ENCODE data around the gene PADI6. TPM values are rescaled to one million over a fixed set of nuclear protein-coding genes. Genes with fewer than 3 reads are reported as not detected.

Gene PADI6
- total and polyA plus RNA-seq, 2 of the 8 experiments (the other 6 are each of a cell fraction or from before 2014, with no cell fraction given): not detected

DNA sequence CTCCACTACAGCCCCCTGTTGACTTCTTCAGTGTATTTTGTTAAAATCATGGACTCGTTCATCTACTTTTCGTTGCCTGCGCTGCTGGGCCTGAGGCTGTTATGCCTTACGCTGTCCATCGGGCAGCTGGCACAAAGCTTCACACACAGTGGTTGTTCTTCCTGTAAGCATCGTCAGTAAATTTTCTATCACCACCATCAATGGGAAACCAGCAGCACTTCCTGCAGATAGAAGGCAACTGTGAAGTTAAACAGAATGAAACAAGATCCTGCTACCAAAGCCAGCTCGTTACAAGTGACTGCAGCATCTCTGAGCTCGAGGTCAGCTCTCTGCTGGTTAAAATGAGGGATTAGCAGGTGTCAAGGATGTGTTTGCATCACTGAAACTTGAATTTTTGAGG is 21.9 kb upstream of the PADI6 start:
- no peaks in the 10 kb centered on the region for H3K79me1 ChIP-seq (ENCODE audit: low read depth, low read length)
- H2BK120ac ChIP-seq (replicated peaks; ENCODE audit: low read depth, low read length): no peak overlapping the region
- no peak overlapping the region for H3K23ac ChIP-seq (ENCODE audit: insufficient read length)
- no peak overlapping the region for H3K18ac ChIP-seq (ENCODE audit: extremely low read depth, low read length)
- no peaks in the 10 kb centered on the region for H3K79me2 ChIP-seq (ENCODE audit: control insufficient read depth in 1 of 2, insufficient read depth in 2 of 2, low read length in 2 of 2)
- H3K56ac ChIP-seq (replicated peaks; ENCODE audit: insufficient read length, low read depth, low read length): no peak overlapping the region
- no peak overlapping the region for H4K5ac ChIP-seq (ENCODE audit: insufficient read length, low read depth, low read length)
- no peaks in the 10 kb centered on the region for H3K36me3 ChIP-seq (ENCODE audit: control insufficient read depth in 2 of 4, insufficient read depth in 4 of 4, low read length in 3 of 4)
- H3K9me3 ChIP-seq (ENCODE audit: insufficient read depth in 2 of 2, low read depth in 1 of 2, low read length in 1 of 2): no peaks in the 10 kb centered on the region
- no peak for DNase-seq (ENCODE audit: low read depth in 1 of 2, low spot score in 2 of 2)
- no peak overlapping the region for H2AK5ac ChIP-seq (ENCODE audit: low read depth, low read length)
- H3K9ac ChIP-seq (replicated peaks in 1 of 4; ENCODE audit: extremely low read depth in 1 of 4, low read depth in 3 of 4, low read length in 3 of 4): no peak overlapping the region
- WGBS, 2 experiments (ENCODE audit: extremely low coverage in 1 of 2, insufficient coverage in 1 of 2, insufficient read length in 1 of 2, insufficient replicate concordance in 2 of 2, low coverage in 1 of 2, low lambda C conversion rate in 2 of 2, missing lambda C conversion rate in 1 of 2): 90% methylated on average over 8 of the region's 8 CpGs; no CpG with 5 or more reads in 1 of the 2 experiments
- no peaks in the 10 kb centered on the region for H3K27me3 ChIP-seq (replicated peaks in 1 of 4; ENCODE audit: control insufficient read depth in 3 of 4, extremely low read depth in 1 of 4, insufficient read depth in 3 of 4, low read length in 3 of 4)
- H2AFZ ChIP-seq (ENCODE audit: low read length): no peak overlapping the region
- peak overlapping the region; percentile 38 for H4K91ac ChIP-seq (replicated peaks; ENCODE audit: insufficient read length, low read length)
- H3K23me2 ChIP-seq (ENCODE audit: low read depth, low read length): no peaks in the 10 kb centered on the region
- no peak overlapping the region for H3K14ac ChIP-seq (ENCODE audit: insufficient read length)
- no peak overlapping the region for H2BK5ac ChIP-seq (ENCODE audit: low read depth, low read length)
- H2BK12ac ChIP-seq (ENCODE audit: low read depth, low read length): no peak overlapping the region
- no peak overlapping the region for H3K4ac ChIP-seq (replicated peaks; ENCODE audit: insufficient read length, low read depth, low read length)
- ChIA-PET POLR2A (ENCODE audit: partially characterized antibody) (no interaction called here), CTCF (ENCODE audit: partially characterized antibody) (interaction anchor here (0.8 to 2.3 kb wide), 5 partner anchors 14 to 74 kb away, joined by 3 to 13 read pairs (median 4); partner anchors contain the start of gene PADI6)
- no peak for FAIRE-seq
- H3K4me3 ChIP-seq (ENCODE audit: extremely low read depth in 1 of 4, insufficient read depth in 2 of 4, low read depth in 3 of 4, low read length in 4 of 4): no peak overlapping the region
- peaks cover 0 to 2% of the 10 kb centered on the region in 2 experiments for H4K20me1 ChIP-seq (replicated peaks in 1 of 2; ENCODE audit: control insufficient read depth in 1 of 2, insufficient read depth in 2 of 2, low read length in 2 of 2)
- H2BK15ac ChIP-seq (ENCODE audit: low read length): no peak overlapping the region
- H3K4me1 ChIP-seq (replicated peaks in 1 of 4; ENCODE audit: control insufficient read depth in 3 of 4, insufficient read depth in 4 of 4, low read length in 3 of 4): peaks cover 0 to 5% (median 0%) of the 10 kb centered on the region in 4 experiments; a peak in 1 of 7 replicates
- no peak overlapping the region for H3K27ac ChIP-seq (ENCODE audit: low read depth, low read length)
- H4K8ac ChIP-seq (ENCODE audit: extremely low read depth, insufficient read depth, low read length): no peak overlapping the region
- no peak overlapping the region for H2BK20ac ChIP-seq (ENCODE audit: low read length)
- H3K4me2 ChIP-seq (ENCODE audit: insufficient read depth in 1 of 2, low read depth in 2 of 2, low read length in 2 of 2): no peak overlapping the region
- TF ChIP-seq EGR1 (IDR thresholded peaks at IDR 0.05; ENCODE audit: borderline replicate concordance, low read depth, low read length) (no peak), SRF (IDR thresholded peaks at IDR 0.05; ENCODE audit: low read depth, low read length) (no peak), GABPA (IDR thresholded peaks at IDR 0.05; ENCODE audit: borderline replicate concordance, insufficient read depth, low read length) (no peak), KDM5A (IDR thresholded peaks at IDR 0.05; ENCODE audit: low read length) (no peak), YY1 (IDR thresholded peaks at IDR 0.05; ENCODE audit: low read depth, low read length) (no peak), TCF12 (IDR thresholded peaks at IDR 0.05; ENCODE audit: low read depth, low read length) (no peak), SIRT6 (IDR thresholded peaks at IDR 0.05; ENCODE audit: low read length) (no peak), EZH2 (IDR thresholded peaks at IDR 0.05; ENCODE audit: low read depth, low read length, severe bottlenecking) (no peak), MAFK (IDR thresholded peaks at IDR 0.05; ENCODE audit: low read depth, low read length) (no peak)
- TF ChIP-seq, protein P1, sequence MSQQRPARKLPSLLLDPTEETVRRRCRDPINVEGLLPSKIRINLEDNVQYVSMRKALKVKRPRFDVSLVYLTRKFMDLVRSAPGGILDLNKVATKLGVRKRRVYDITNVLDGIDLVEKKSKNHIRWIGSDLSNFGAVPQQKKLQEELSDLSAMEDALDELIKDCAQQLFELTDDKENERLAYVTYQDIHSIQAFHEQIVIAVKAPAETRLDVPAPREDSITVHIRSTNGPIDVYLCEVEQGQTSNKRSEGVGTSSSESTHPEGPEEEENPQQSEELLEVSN (IDR thresholded peaks at IDR 0.05): no peak
- TF ChIP-seq, protein P2, sequence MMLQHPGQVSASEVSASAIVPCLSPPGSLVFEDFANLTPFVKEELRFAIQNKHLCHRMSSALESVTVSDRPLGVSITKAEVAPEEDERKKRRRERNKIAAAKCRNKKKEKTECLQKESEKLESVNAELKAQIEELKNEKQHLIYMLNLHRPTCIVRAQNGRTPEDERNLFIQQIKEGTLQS (IDR thresholded peaks at IDR 0.05; ENCODE audit: insufficient read depth, low read depth, low read length): no peak
